ENCODE results near the gene TRIM31. TPM values are rescaled to one million over a fixed set of nuclear protein-coding genes. Genes with fewer than 3 reads are reported as not detected.
A peak's percentile ranks its signal among the peaks of the same experiment; 100 is the strongest.
"Not testable (repeated sequence)": the region's sequence is repeated elsewhere in the genome, so short reads cannot be mapped to it uniquely, and the experiment has no call there.

Gene TRIM31
- total and polyA plus RNA-seq, 4 donors: not detected

GRCh38 chr6:30118691-30119090, 5.8 kb upstream of the TRIM31 start:
- 100% methylated on average over 2 of the region's 5 CpGs for WGBS (ENCODE audit: insufficient coverage)
- DNase-seq (ENCODE audit: low read depth in 4 of 6, low spot score in 6 of 6); H3K9me3 ChIP-seq (ENCODE audit: control insufficient read depth, insufficient read depth, low read length); H3K27ac ChIP-seq (ENCODE audit: low read depth, low read length); H3K4me1 ChIP-seq (ENCODE audit: control insufficient read depth, insufficient read depth, low read length); H3K36me3 ChIP-seq (ENCODE audit: control insufficient read depth, insufficient read depth, low read length); H3K4me3 ChIP-seq (ENCODE audit: low read depth, low read length): not testable (repeated sequence)
- H3K27me3 ChIP-seq (ENCODE audit: control insufficient read depth, insufficient read depth, low read length): peaks cover 14% of the 10 kb centered on the region

- DNase-seq (ENCODE audit: low read depth in 4 of 6, low spot score in 6 of 6): no peak
- WGBS (ENCODE audit: insufficient coverage): no CpG with 5 or more reads among the region's 6 CpGs
- H3K27me3 ChIP-seq (ENCODE audit: control insufficient read depth, insufficient read depth, low read length): peaks cover 30% of the 10 kb centered on the region
Observed at GRCh38 chr6:30116724-30117123, 3.8 kb upstream of the TRIM31 start.

GRCh38 chr6:30113841-30114240, 951 bp upstream of the TRIM31 start:
- no peaks in the 10 kb centered on the region for H3K9me3 ChIP-seq (ENCODE audit: control insufficient read depth, insufficient read depth, low read length)
- H3K4me3 ChIP-seq (ENCODE audit: low read depth, low read length): no peak overlapping the region
- no peak for DNase-seq (ENCODE audit: low read depth in 4 of 6, low spot score in 6 of 6)
- H3K36me3 ChIP-seq (ENCODE audit: control insufficient read depth, insufficient read depth, low read length): no peaks in the 10 kb centered on the region
- no peaks in the 10 kb centered on the region for H3K4me1 ChIP-seq (ENCODE audit: control insufficient read depth, insufficient read depth, low read length)
- peaks cover 50% of the 10 kb centered on the region for H3K27me3 ChIP-seq (ENCODE audit: control insufficient read depth, insufficient read depth, low read length)
- no peak overlapping the region for H3K27ac ChIP-seq (ENCODE audit: low read depth, low read length)
- no CpG with 5 or more reads among the region's 1 CpG for WGBS (ENCODE audit: insufficient coverage)

More at GRCh38 chr6:30116724-30117123, 3.8 kb upstream of the TRIM31 start:
- Histone ChIP-seq H3K4me1 (ENCODE audit: control insufficient read depth, insufficient read depth, low read length) (no peaks in the 10 kb centered on the region), H3K9me3 (ENCODE audit: control insufficient read depth, insufficient read depth, low read length) (no peaks in the 10 kb centered on the region), H3K4me3 (ENCODE audit: low read depth, low read length) (no peak overlapping the region), H3K36me3 (ENCODE audit: control insufficient read depth, insufficient read depth, low read length) (no peaks in the 10 kb centered on the region), H3K27ac (ENCODE audit: low read depth, low read length) (no peak overlapping the region)

GRCh38 chr6:30112402-30112994, 392 bp downstream of the TRIM31 start:
- peaks cover 60% of the 10 kb centered on the region for H3K27me3 ChIP-seq (ENCODE audit: control insufficient read depth, insufficient read depth, low read length)

GRCh38 chr6:30111266-30111856, 1.5 kb downstream of the TRIM31 start:
- WGBS (ENCODE audit: insufficient coverage): 46% methylated on average over 27 of the region's 27 CpGs
- Histone ChIP-seq H3K27ac (ENCODE audit: low read depth, low read length) (no peak overlapping the region), H3K4me3 (ENCODE audit: low read depth, low read length) (no peak overlapping the region), H3K4me1 (ENCODE audit: control insufficient read depth, insufficient read depth, low read length) (no peaks in the 10 kb centered on the region), H3K27me3 (ENCODE audit: control insufficient read depth, insufficient read depth, low read length) (peaks cover 67% of the 10 kb centered on the region), H3K36me3 (ENCODE audit: control insufficient read depth, insufficient read depth, low read length) (no peaks in the 10 kb centered on the region), H3K9me3 (ENCODE audit: control insufficient read depth, insufficient read depth, low read length) (no peaks in the 10 kb centered on the region)
- DNase-seq (ENCODE audit: low read depth in 4 of 6, low spot score in 6 of 6): no peak

More at GRCh38 chr6:30112402-30112994, 392 bp downstream of the TRIM31 start:
- Histone ChIP-seq H3K4me1 (ENCODE audit: control insufficient read depth, insufficient read depth, low read length) (no peaks in the 10 kb centered on the region), H3K4me3 (ENCODE audit: low read depth, low read length) (no peak overlapping the region), H3K9me3 (ENCODE audit: control insufficient read depth, insufficient read depth, low read length) (no peaks in the 10 kb centered on the region), H3K27ac (ENCODE audit: low read depth, low read length) (no peak overlapping the region), H3K36me3 (ENCODE audit: control insufficient read depth, insufficient read depth, low read length) (no peaks in the 10 kb centered on the region)
- 76% methylated on average over 10 of the region's 10 CpGs for WGBS (ENCODE audit: insufficient coverage)
- no peak for DNase-seq (ENCODE audit: low read depth in 4 of 6, low spot score in 6 of 6)

GRCh38 chr6:30104661-30105060, 8.2 kb downstream of the TRIM31 start:
- WGBS (ENCODE audit: insufficient coverage): no CpG with 5 or more reads among the region's 2 CpGs
- H3K27me3 ChIP-seq (ENCODE audit: control insufficient read depth, insufficient read depth, low read length): peaks cover 85% of the 10 kb centered on the region
- no peaks in the 10 kb centered on the region for H3K9me3 ChIP-seq (ENCODE audit: control insufficient read depth, insufficient read depth, low read length)
- H3K4me3 ChIP-seq (ENCODE audit: low read depth, low read length): no peak overlapping the region
- DNase-seq (ENCODE audit: low read depth in 4 of 6, low spot score in 6 of 6): no peak
- no peaks in the 10 kb centered on the region for H3K36me3 ChIP-seq (ENCODE audit: control insufficient read depth, insufficient read depth, low read length)
- peaks cover 30% of the 10 kb centered on the region for H3K4me1 ChIP-seq (ENCODE audit: control insufficient read depth, insufficient read depth, low read length)
- H3K27ac ChIP-seq (ENCODE audit: low read depth, low read length): no peak overlapping the region

- no peaks in the 10 kb centered on the region for H3K36me3 ChIP-seq (ENCODE audit: control insufficient read depth, insufficient read depth, low read length)
- no CpG with 5 or more reads among the region's 3 CpGs for WGBS (ENCODE audit: insufficient coverage)
Observed at GRCh38 chr6:30103872-30104179, 9.1 kb downstream of the TRIM31 start.

GRCh38 chr6:30102970-30103871, 9.7 kb downstream of the TRIM31 start:
- Histone ChIP-seq H3K27me3 (ENCODE audit: control insufficient read depth, insufficient read depth, low read length) (peaks cover 89% of the 10 kb centered on the region), H3K4me3 (ENCODE audit: low read depth, low read length) (peak overlapping the region; percentile 28), H3K9me3 (ENCODE audit: control insufficient read depth, insufficient read depth, low read length) (no peaks in the 10 kb centered on the region), H3K36me3 (ENCODE audit: control insufficient read depth, insufficient read depth, low read length) (no peaks in the 10 kb centered on the region), H3K4me1 (ENCODE audit: control insufficient read depth, insufficient read depth, low read length) (peaks cover 30% of the 10 kb centered on the region), H3K27ac (ENCODE audit: low read depth, low read length) (no peak overlapping the region)
- peak in 5 of 6 donors; percentile 57 to 93 (median 77) for DNase-seq (ENCODE audit: low read depth in 4 of 6, low spot score in 6 of 6)
- 6% methylated on average over 31 of the region's 36 CpGs for WGBS (ENCODE audit: insufficient coverage)

More at GRCh38 chr6:30103872-30104179, 9.1 kb downstream of the TRIM31 start:
- Histone ChIP-seq H3K9me3 (ENCODE audit: control insufficient read depth, insufficient read depth, low read length) (no peaks in the 10 kb centered on the region), H3K27me3 (ENCODE audit: control insufficient read depth, insufficient read depth, low read length) (peaks cover 88% of the 10 kb centered on the region), H3K4me1 (ENCODE audit: control insufficient read depth, insufficient read depth, low read length) (peaks cover 30% of the 10 kb centered on the region), H3K4me3 (ENCODE audit: low read depth, low read length) (no peak overlapping the region), H3K27ac (ENCODE audit: low read depth, low read length) (no peak overlapping the region)
- no peak for DNase-seq (ENCODE audit: low read depth in 4 of 6, low spot score in 6 of 6)

- DNase-seq (ENCODE audit: low read depth in 4 of 6, low spot score in 6 of 6): no peak
- WGBS (ENCODE audit: insufficient coverage): no CpG with 5 or more reads among the region's 15 CpGs
- Histone ChIP-seq H3K9me3 (ENCODE audit: control insufficient read depth, insufficient read depth, low read length) (no peaks in the 10 kb centered on the region), H3K27me3 (ENCODE audit: control insufficient read depth, insufficient read depth, low read length) (peaks cover 90% of the 10 kb centered on the region), H3K27ac (ENCODE audit: low read depth, low read length) (no peak overlapping the region), H3K4me3 (ENCODE audit: low read depth, low read length) (peak overlapping the region; percentile 19), H3K36me3 (ENCODE audit: control insufficient read depth, insufficient read depth, low read length) (no peaks in the 10 kb centered on the region), H3K4me1 (ENCODE audit: control insufficient read depth, insufficient read depth, low read length) (peaks cover 30% of the 10 kb centered on the region)
Observed at GRCh38 chr6:30102414-30102969, 10.4 kb downstream of the TRIM31 start.

Measured in spinal cord (tissue), 10 donors.